Spinal cord (tissue), 10 donors: ENCODE results near the gene ARSD. TPM values are rescaled to one million over a fixed set of nuclear protein-coding genes. Genes with fewer than 3 reads are reported as not detected.

Source experiments
- DNase-seq, 6 donors: peaks; one replicate each; pipeline versions ENCODE4 v3.0.0 to v3.0.0-alpha.2; 2013 to 2015; ENCODE audit warnings: low spot score in 6 of 6, low read depth in 4 of 6
- H3K27ac ChIP-seq: one replicate; pipeline ENCODE4 v1.5.1; 2013; ENCODE audit warnings: low read depth, low read length, control low read depth
- H3K27me3 ChIP-seq: one replicate; pipeline ENCODE4 v1.6.1; 2013; ENCODE audit warnings: low read length; ENCODE audit not compliant: control insufficient read depth, insufficient read depth
- H3K36me3 ChIP-seq: one replicate; pipeline ENCODE4 v1.6.1; 2013; ENCODE audit warnings: low read length; ENCODE audit not compliant: control insufficient read depth, insufficient read depth
- H3K4me1 ChIP-seq: one replicate; pipeline ENCODE4 v1.6.1; 2013; ENCODE audit warnings: low read length; ENCODE audit not compliant: control insufficient read depth, insufficient read depth
- H3K4me3 ChIP-seq: one replicate; pipeline ENCODE4 v1.5.1; 2013; ENCODE audit warnings: low read depth, low read length, control low read depth
- H3K9me3 ChIP-seq: one replicate; pipeline ENCODE4 v1.6.1; 2013; ENCODE audit warnings: low read length; ENCODE audit not compliant: control insufficient read depth, insufficient read depth
- WGBS: methylation state at CpG from one replicate; pipeline ENCODE4 v1.1.5; 2013; ENCODE audit warnings: missing lambda C conversion rate; ENCODE audit not compliant: insufficient coverage; 5-methylcytosine and 5-hydroxymethylcytosine counted together
- polyA plus RNA-seq, 2 donors: library from polyadenylated mRNA; unstranded; fragments of 120-200 nt; gene quantifications; one replicate each; pipeline ENCODE4 v1.2.1, GENCODE V29; 2013; ENCODE audit not compliant: insufficient read length in 2 of 2
- total RNA-seq, 2 donors: library from RNA; depleted of rRNA in 1 of 2; stranded (reverse); fragments of 120-200 nt in 1 of 2; fragments of >200 nt in 1 of 2; gene quantifications; one replicate each; pipeline versions ENCODE4 v1.2.3 to v1.2.4, GENCODE V29; 2013 to 2014
- donor health status: healthy.

Gene ARSD
- total and polyA plus RNA-seq, 4 donors: 14.5 to 32.9 (median 16.7) TPM

- DNase-seq: no peak
- WGBS: 81% methylated on average over 6 of the region's 6 CpGs
Measured at GRCh38 chrX:2863646-2864045, 65.5 kb downstream of the ARSD start.

GRCh38 chrX:2862404-2862803 is 66.7 kb downstream of the ARSD start:
- no peak overlapping the region for H3K4me3 ChIP-seq
- no peaks in the 10 kb centered on the region for H3K9me3 ChIP-seq
- H3K27ac ChIP-seq: no peak overlapping the region
- peaks cover 53% of the 10 kb centered on the region for H3K36me3 ChIP-seq
- no peak for DNase-seq
- 88% methylated on average over 5 of the region's 9 CpGs for WGBS
- no peaks in the 10 kb centered on the region for H3K4me1 ChIP-seq
- no peaks in the 10 kb centered on the region for H3K27me3 ChIP-seq

More at GRCh38 chrX:2863646-2864045, 65.5 kb downstream of the ARSD start:
- H3K27ac ChIP-seq: no peak overlapping the region
- no peaks in the 10 kb centered on the region for H3K9me3 ChIP-seq
- H3K36me3 ChIP-seq: peaks cover 57% of the 10 kb centered on the region
- H3K4me1 ChIP-seq: no peaks in the 10 kb centered on the region
- no peaks in the 10 kb centered on the region for H3K27me3 ChIP-seq
- H3K4me3 ChIP-seq: no peak overlapping the region

- H3K36me3 ChIP-seq: peaks cover 49% of the 10 kb centered on the region
- no peaks in the 10 kb centered on the region for H3K9me3 ChIP-seq
- no peak overlapping the region for H3K27ac ChIP-seq
- DNase-seq: no peak
- H3K4me3 ChIP-seq: no peak overlapping the region
- no CpG with 5 or more reads among the region's 1 CpG for WGBS
- no peaks in the 10 kb centered on the region for H3K27me3 ChIP-seq
- H3K4me1 ChIP-seq: no peaks in the 10 kb centered on the region
Measured at GRCh38 chrX:2859197-2859797, 69.8 kb downstream of the ARSD start.

DNA sequence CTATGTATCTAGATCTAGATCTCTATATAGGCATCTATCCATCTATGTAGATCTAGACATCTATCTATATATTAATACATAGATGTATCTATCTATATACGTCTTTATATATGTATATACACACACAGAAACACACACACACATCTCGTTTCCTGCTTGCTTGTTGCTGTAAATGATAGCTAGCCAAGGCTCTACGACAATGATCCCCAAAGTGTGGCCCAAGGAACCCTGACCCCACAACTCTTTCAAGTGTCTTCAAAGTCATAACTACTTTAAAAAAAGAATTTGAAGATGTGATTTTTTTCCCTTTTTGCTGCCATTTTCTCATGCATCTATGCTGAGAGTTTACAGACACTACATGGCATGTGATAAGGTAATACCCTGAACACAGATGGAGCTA is 71.6 kb downstream of the ARSD start:
- H3K27me3 ChIP-seq: no peaks in the 10 kb centered on the region
- WGBS: no CpG with 5 or more reads among the region's 3 CpGs
- peaks cover 44% of the 10 kb centered on the region for H3K36me3 ChIP-seq
- no peaks in the 10 kb centered on the region for H3K4me1 ChIP-seq
- peak in 1 of 6 donors; percentile 50 for DNase-seq
- H3K9me3 ChIP-seq: no peaks in the 10 kb centered on the region
- no peak overlapping the region for H3K27ac ChIP-seq
- H3K4me3 ChIP-seq: no peak overlapping the region

GRCh38 chrX:2855761-2856160 is 73.4 kb downstream of the ARSD start:
- H3K27ac ChIP-seq: no peak overlapping the region
- no peak overlapping the region for H3K4me3 ChIP-seq
- H3K36me3 ChIP-seq: peaks cover 30% of the 10 kb centered on the region
- no peaks in the 10 kb centered on the region for H3K9me3 ChIP-seq
- no peaks in the 10 kb centered on the region for H3K27me3 ChIP-seq
- no peak for DNase-seq
- H3K4me1 ChIP-seq: no peaks in the 10 kb centered on the region
- WGBS: 100% methylated on average over 2 of the region's 2 CpGs

DNA sequence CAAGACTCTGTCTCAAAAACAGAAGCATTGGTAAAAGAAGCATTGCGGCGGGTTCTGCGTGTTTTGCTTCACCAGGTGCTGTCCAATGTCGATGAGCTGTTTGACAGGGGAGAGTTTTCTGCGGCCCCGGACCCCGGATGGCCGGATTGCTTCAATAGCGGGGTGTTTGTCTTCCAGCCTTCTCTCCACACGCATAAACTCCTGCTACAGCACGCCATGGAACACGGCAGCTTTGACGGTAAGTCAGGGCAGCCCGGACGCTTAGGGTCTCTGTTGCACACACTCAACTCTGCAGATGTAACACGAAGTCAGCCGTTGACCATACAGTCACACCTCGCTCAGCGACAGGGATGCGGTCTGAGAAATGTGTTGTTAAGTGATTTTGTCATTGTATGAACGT is 74.2 kb downstream of the ARSD start:
- DNase-seq: no peak
- no peaks in the 10 kb centered on the region for H3K9me3 ChIP-seq
- no peaks in the 10 kb centered on the region for H3K27me3 ChIP-seq
- peaks cover 30% of the 10 kb centered on the region for H3K36me3 ChIP-seq
- WGBS: 95% methylated on average over 18 of the region's 21 CpGs
- no peaks in the 10 kb centered on the region for H3K4me1 ChIP-seq
- H3K27ac ChIP-seq: no peak overlapping the region
- no peak overlapping the region for H3K4me3 ChIP-seq

Other genes starting within 250 kb of the ARSD start
- gene CD99, start 238.0 kb downstream of the ARSD start, total RNA-seq: 100 to 1,000 TPM in 1 of 2 donors, 10 to 100 TPM in 1; 66.5 to 246 TPM
- 100 to 1,000 TPM; 494 to 590 TPM for gene CD99, start 238.0 kb downstream of the ARSD start, polyA plus RNA-seq
- under 1 TPM in 1 of 2 donors, not detected in 1; 0.11 TPM for gene XG, start 177.3 kb downstream of the ARSD start, total RNA-seq
- under 1 TPM; 0.30 to 0.51 TPM for gene XG, start 177.3 kb downstream of the ARSD start, polyA plus RNA-seq
- gene GYG2, start 100.4 kb downstream of the ARSD start, total RNA-seq: 10 to 100 TPM; 20.3 to 26.1 TPM
- gene GYG2, start 100.4 kb downstream of the ARSD start, polyA plus RNA-seq: 10 to 100 TPM; 43.5 to 47.1 TPM
- not detected for gene ARSH, start 77.2 kb upstream of the ARSD start, total RNA-seq
- gene ARSH, start 77.2 kb upstream of the ARSD start, polyA plus RNA-seq: not detected
- gene ARSF, start 112.1 kb upstream of the ARSD start, total RNA-seq: 1 to 10 TPM in 1 of 2 donors, under 1 TPM in 1; 0.77 to 2.1 TPM
- 1 to 10 TPM; 1.3 to 1.6 TPM for gene ARSF, start 112.1 kb upstream of the ARSD start, polyA plus RNA-seq